ENCODE measurements around the gene ZCCHC10. TPM values are rescaled to one million over a fixed set of nuclear protein-coding genes. Genes with fewer than 3 reads are reported as not detected.

The ZCCHC10 gene
- total and polyA plus RNA-seq, 4 donors: 5.1 to 24.2 (median 9.8) TPM

DNA sequence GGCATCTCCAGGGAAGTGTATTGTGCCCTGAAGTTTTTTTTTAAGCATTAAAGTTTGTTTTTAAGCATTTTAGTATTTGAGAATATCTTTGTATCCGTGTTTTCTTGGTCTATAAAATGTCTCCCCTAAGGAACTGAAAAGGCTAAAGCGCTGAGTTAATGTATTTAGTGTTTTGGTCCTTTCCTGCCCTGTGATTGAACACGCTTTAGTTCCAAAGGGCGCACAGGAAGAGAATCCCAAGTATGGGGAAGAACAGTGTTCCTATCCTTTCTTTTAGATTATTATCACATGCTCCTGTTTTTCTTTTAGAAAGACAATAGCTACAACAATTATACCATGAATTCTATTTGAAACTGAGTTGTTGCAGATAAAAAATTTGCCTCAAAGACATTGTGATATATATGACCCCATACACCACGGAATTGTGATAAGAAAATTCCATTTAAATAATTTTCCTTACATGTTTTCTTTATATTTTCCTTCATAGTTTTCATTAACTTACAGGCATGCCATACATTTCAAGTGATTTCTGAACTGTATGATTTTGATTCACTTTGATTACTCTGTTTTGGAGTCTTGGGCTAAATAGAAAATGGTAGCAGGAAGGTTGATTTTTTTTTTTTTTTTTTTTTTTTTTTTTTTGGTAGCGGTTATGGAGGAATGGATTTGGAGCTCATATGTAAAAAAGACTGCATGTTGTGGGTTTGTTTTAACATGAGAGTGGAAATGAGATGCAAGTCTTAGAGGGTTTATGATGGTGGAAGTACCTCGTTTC lies 28.5 kb upstream of the ZCCHC10 start:
- Histone ChIP-seq H3K27ac (ENCODE audit: low read depth in 1 of 2, low read length in 2 of 2) (no peak overlapping the region), H3K4me3 (ENCODE audit: low read depth in 1 of 3, low read length in 3 of 3) (no peak overlapping the region), H3K4me1 (ENCODE audit: control insufficient read depth in 4 of 4, insufficient read depth in 4 of 4, low read length in 3 of 4) (peaks cover 6 to 19% (median 15%) of the 10 kb centered on the region in 4 donors), H3K36me3 (ENCODE audit: control insufficient read depth in 4 of 4, insufficient read depth in 3 of 4, low read depth in 1 of 4, low read length in 3 of 4) (no peaks in the 10 kb centered on the region), H3K9ac (ENCODE audit: low read depth in 1 of 2, low read length in 2 of 2) (no peak overlapping the region), H3K27me3 (ENCODE audit: control insufficient read depth in 4 of 4, insufficient read depth in 4 of 4, low read length in 3 of 4) (no peaks in the 10 kb centered on the region), H3K9me3 (ENCODE audit: control insufficient read depth in 4 of 4, low read length in 3 of 4) (no peaks in the 10 kb centered on the region)
- 91% methylated on average over 7 of the region's 7 CpGs for WGBS
- TF ChIP-seq JUND (IDR thresholded peaks at IDR 0.05) (no peak), MAX (IDR thresholded peaks at IDR 0.05) (no peak), FOXA2 (IDR thresholded peaks at IDR 0.05) (no peak), HNF4A (conservative IDR thresholded peaks at IDR 0.05) (no peak), NR2F2 (IDR thresholded peaks at IDR 0.05) (no peak), GABPA (IDR thresholded peaks at IDR 0.05 in 1 of 2, conservative IDR thresholded peaks at IDR 0.05 in 1 of 2) (no peak), ATF3 (IDR thresholded peaks at IDR 0.05) (no peak), FOXA1 (IDR thresholded peaks at IDR 0.05) (no peak), RAD21 (IDR thresholded peaks at IDR 0.05) (no peak), HNF4G (IDR thresholded peaks at IDR 0.05) (no peak), CTCF (IDR thresholded peaks at IDR 0.05; ENCODE audit: low read depth, low read length, missing input control) (no peak)
- TF ChIP-seq, protein P1, sequence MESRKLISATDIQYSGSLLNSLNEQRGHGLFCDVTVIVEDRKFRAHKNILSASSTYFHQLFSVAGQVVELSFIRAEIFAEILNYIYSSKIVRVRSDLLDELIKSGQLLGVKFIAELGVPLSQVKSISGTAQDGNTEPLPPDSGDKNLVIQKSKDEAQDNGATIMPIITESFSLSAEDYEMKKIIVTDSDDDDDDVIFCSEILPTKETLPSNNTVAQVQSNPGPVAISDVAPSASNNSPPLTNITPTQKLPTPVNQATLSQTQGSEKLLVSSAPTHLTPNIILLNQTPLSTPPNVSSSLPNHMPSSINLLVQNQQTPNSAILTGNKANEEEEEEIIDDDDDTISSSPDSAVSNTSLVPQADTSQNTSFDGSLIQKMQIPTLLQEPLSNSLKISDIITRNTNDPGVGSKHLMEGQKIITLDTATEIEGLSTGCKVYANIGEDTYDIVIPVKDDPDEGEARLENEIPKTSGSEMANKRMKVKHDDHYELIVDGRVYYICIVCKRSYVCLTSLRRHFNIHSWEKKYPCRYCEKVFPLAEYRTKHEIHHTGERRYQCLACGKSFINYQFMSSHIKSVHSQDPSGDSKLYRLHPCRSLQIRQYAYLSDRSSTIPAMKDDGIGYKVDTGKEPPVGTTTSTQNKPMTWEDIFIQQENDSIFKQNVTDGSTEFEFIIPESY (IDR thresholded peaks at IDR 0.05): no peak
- TF ChIP-seq, protein P2, sequence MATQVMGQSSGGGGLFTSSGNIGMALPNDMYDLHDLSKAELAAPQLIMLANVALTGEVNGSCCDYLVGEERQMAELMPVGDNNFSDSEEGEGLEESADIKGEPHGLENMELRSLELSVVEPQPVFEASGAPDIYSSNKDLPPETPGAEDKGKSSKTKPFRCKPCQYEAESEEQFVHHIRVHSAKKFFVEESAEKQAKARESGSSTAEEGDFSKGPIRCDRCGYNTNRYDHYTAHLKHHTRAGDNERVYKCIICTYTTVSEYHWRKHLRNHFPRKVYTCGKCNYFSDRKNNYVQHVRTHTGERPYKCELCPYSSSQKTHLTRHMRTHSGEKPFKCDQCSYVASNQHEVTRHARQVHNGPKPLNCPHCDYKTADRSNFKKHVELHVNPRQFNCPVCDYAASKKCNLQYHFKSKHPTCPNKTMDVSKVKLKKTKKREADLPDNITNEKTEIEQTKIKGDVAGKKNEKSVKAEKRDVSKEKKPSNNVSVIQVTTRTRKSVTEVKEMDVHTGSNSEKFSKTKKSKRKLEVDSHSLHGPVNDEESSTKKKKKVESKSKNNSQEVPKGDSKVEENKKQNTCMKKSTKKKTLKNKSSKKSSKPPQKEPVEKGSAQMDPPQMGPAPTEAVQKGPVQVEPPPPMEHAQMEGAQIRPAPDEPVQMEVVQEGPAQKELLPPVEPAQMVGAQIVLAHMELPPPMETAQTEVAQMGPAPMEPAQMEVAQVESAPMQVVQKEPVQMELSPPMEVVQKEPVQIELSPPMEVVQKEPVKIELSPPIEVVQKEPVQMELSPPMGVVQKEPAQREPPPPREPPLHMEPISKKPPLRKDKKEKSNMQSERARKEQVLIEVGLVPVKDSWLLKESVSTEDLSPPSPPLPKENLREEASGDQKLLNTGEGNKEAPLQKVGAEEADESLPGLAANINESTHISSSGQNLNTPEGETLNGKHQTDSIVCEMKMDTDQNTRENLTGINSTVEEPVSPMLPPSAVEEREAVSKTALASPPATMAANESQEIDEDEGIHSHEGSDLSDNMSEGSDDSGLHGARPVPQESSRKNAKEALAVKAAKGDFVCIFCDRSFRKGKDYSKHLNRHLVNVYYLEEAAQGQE (IDR thresholded peaks at IDR 0.05): no peak
- no peak for DNase-seq (ENCODE audit: low spot score)

- peak overlapping the region in 1 of 3 donors; percentile 74 for H3K4me3 ChIP-seq (ENCODE audit: low read depth in 1 of 3, low read length in 3 of 3)
- no peaks in the 10 kb centered on the region for H3K9me3 ChIP-seq (ENCODE audit: control insufficient read depth in 4 of 4, low read length in 3 of 4)
- DNase-seq (ENCODE audit: low spot score): no peak
- H3K4me1 ChIP-seq (ENCODE audit: control insufficient read depth in 4 of 4, insufficient read depth in 4 of 4, low read length in 3 of 4): peaks cover 6 to 29% (median 23%) of the 10 kb centered on the region in 4 donors
- no peaks in the 10 kb centered on the region for H3K36me3 ChIP-seq (ENCODE audit: control insufficient read depth in 4 of 4, insufficient read depth in 3 of 4, low read depth in 1 of 4, low read length in 3 of 4)
- H3K9ac ChIP-seq (ENCODE audit: low read depth in 1 of 2, low read length in 2 of 2): no peak overlapping the region
- H3K27me3 ChIP-seq (ENCODE audit: control insufficient read depth in 4 of 4, insufficient read depth in 4 of 4, low read length in 3 of 4): no peaks in the 10 kb centered on the region
- 93% methylated on average over 15 of the region's 15 CpGs for WGBS
- no peak for TF ChIP-seq RXRA (IDR thresholded peaks at IDR 0.05)
- TF ChIP-seq RAD21 (IDR thresholded peaks at IDR 0.05): no peak
- TF ChIP-seq FOXA1 (IDR thresholded peaks at IDR 0.05): no peak
- TF ChIP-seq HNF4G (IDR thresholded peaks at IDR 0.05): no peak
- no peak for TF ChIP-seq HNF4A (conservative IDR thresholded peaks at IDR 0.05)
- H3K27ac ChIP-seq (ENCODE audit: low read depth in 1 of 2, low read length in 2 of 2): no peak overlapping the region
Measured at GRCh38 chr5:133053448-133053847, 27.1 kb upstream of the ZCCHC10 start.

Measured in liver (tissue), 9 donors.